Stimulated activated CD8-positive, alpha-beta memory T cell treated with anti-CD3 and anti-CD28 coated beads, Interleukin-7, amount 100 ng/mL, for 48 hours (primary cell): ENCODE results near the gene BPTF.
"Not testable (repeated sequence)": the region's sequence is repeated elsewhere in the genome, so short reads cannot be mapped to it uniquely, and the experiment has no call there.

Source experiments
- DNase-seq, 2 donors: peaks; one replicate each; pipeline ENCODE4 v3.0.0-alpha.2; 2020; ENCODE audit warnings: low read depth in 1 of 2; ENCODE audit errors: extremely low read depth in 1 of 2

Gene BPTF

DNA sequence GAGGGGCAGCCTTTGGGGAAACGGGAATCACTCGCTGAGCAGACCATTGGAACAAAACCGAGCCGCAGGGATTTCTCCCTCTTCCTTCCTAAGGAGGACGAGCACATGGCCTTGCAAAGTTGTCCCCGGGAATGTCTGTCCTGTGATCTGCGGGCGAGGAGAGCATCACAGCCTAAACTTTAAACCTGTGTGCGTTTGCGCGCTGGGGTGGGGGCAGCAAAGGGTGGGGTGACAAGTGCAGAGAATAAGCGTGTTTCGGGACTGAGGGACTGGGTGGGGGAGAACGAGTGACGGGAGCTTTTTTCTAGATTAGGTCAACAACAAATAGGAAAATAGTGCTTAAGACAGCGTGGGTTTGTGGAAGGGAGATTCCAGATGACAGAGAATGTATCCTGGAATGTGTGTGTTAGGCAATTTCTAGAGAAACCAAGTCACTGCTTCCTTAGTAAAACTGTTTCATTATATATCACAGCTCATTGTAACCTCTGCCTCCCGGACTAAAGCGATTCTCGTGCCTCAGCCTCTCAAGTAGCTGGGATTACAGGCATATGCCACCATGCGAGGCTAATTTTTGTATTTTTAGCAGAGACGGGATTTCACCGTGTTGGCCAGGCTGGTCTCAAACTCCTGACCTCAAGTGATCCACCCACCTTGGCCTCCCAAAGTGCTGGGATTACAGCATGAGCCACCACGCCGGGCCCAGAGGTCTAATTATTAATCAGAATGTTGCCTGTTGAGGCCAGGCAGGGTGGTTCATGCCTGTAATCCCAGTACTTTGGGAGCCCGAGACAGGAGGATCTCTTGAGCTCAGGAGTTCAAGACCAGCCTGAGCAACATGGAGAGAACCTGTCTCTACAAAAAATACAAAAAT lies 171.2 kb downstream of the BPTF start, which contains the start of gene C17orf58:
C17orf58 (minus strand) TSS at position 169 of the 871 bp plus-strand sequence. CDS start 271 bp downstream, outside the sequence.
- peak in 1 of 2 donors; percentile 20 for DNase-seq

GRCh38 chr17:67998466-67998865 lies 173.2 kb downstream of the BPTF start:
- no peak for DNase-seq

DNA sequence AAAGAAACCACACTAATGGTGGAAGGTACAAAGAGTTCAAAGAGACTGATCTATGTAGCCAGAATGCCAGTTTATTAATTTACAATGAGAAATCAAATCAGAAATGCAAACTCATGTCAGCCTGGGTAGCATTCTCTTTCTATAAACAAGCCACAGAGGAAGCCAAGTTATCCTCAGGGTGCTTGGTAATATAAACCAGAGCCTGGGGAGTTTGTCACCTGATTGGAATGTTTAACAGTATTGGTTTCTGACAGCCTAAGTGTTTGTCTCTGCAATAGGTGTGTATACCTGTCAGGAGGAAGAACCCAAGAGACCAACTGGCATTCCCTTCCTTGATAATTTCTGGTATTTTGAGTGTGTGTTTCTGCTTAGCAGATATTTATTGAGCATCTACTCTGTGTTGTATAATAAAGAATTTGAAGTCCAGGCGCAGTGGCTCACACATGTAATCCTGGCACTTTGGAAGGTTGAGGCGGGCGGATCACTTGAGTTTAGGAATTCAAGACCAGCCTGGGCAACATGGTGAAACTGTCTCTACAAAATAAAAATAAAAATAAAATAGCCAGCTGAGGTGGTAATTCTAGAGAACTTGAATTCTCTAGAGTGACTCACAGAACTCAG lies 174.1 kb downstream of the BPTF start:
- DNase-seq: no peak

- no peak for DNase-seq
Measured at GRCh38 chr17:68004201-68004600, 178.9 kb downstream of the BPTF start.

DNA sequence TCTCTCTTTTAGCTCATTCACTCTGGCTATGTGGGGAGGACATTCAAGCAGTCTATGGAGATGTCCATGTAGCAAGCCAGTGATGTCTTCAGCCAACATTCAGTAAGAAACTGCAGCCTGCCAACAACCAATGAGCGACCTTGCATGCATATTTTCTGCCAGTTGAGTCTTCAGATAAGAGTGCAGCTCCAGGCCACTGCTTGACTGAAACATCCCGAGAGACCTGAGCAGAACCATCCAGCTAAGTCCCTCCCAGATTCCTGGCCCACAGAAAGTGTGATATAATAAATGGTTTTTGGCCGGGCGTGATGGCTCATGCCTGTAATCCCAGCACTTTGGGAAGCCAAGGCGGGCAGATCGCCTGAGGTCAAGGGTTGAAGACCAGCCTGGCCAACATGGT lies 181.5 kb downstream of the BPTF start:
- DNase-seq: no peak

DNA sequence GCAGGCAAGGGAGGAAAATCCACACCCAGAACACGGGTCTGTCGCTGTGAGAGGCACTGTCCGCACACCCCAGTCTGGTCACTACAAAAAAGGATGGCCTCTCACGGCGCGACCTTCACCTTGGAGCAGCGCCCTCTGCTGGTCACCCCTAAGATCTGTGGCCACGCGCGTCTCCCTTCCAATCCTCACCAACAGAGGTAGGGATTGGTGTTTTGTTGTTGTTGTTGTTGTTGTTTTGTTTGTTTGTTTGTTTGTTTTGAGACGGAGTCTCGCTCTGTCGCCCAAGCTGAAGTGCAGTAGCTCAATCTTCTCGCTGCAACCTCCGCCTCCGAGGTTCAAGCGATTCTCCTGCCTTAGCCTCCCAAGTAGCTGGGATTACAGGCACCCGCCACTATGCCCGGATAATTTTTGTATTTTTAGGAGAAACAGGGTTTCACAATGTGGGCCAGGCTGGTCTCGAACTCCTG lies 185.9 kb downstream of the BPTF start:
- peak in 1 of 2 donors; percentile 42 for DNase-seq

GRCh38 chr17:68013385-68013784 lies 188.1 kb downstream of the BPTF start:
- DNase-seq: no peak

DNA sequence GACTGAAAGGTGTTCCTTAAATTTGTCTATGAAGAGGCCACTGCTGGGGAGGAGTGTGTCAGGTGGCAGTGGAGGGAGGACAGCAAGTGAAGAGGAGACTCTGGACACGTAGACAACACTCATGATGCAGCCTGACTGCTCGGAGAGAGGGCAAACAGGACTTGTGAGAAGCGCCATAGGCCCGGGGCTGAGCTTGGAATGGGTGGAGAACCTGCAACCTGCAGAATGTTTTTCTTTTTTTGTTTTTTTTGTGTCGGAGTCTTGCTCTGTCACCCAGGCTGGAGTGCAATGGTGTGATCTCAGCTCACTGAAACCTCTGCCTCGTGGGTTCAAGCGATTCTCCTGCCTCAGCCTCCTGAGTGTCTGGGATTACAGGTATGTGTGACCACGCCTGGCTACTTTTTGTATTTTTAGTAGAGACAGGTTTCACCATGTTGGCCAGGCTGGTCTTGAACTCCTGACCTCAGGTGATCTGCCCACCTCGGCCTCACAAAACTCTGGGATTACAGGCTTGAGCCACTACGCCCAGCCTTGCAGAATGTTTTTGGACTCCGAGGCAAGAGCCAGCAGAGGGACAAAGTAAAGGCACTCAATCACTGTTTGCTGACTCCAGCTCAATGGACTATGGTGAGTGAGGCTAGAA lies 189.9 kb downstream of the BPTF start:
- DNase-seq: no peak

GRCh38 chr17:68016838-68017237 lies 191.5 kb downstream of the BPTF start:
- DNase-seq: no peak

- DNase-seq: not testable (repeated sequence)
Measured at GRCh38 chr17:68018493-68018892, 193.2 kb downstream of the BPTF start.

DNA sequence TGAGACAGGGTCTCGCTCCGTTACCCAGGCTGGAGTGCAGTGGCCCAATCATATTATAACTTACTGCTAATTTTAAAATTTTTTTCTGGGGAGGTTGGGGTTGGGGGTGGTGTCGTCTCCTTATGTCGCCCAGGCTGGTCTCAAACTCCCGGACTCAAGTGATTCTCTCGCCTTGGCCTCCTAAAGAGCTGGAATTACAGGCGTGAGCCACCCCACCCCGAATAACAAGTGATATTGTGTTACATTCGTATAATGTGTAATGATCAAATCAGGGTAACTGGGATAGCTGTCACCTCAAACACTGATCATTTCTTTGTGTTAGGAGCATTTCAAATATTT lies 194.0 kb downstream of the BPTF start:
- no peak for DNase-seq

DNA sequence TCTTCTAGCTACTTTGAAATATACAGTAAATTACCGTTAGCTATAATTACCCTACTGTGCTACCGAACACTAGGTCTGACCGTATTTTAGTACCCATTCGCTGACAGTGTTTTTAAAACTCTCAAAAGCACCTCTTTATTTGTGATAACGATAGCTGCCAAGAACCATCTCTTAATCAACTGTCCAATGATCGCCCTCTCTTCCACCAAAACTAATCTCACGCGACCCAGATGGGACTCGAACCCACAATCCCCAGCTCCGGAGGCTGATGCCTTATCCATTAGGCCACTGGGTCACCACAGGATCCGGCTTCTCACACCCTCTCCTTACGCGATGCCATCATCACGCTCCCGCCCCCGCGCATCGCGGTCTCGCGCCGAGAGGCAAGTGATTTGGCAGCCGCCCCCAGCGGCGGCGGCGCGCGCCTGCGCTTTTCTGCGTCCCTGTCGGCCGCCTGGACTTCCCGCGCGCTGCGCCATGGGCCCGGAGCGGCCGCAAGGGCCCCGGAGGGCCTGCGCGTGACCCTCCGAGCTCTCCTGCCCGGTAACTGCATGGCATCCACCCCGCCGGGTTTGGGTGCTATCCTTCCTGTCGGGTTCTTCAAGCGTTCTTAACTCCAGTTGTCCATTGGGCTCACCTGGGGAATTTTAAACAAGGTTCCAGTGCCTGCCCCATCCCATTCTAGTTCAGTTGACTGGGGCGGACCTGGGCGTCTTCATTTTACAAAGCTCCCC lies 194.5 kb downstream of the BPTF start:
- DNase-seq: peak; percentile 93 to 99

DNA sequence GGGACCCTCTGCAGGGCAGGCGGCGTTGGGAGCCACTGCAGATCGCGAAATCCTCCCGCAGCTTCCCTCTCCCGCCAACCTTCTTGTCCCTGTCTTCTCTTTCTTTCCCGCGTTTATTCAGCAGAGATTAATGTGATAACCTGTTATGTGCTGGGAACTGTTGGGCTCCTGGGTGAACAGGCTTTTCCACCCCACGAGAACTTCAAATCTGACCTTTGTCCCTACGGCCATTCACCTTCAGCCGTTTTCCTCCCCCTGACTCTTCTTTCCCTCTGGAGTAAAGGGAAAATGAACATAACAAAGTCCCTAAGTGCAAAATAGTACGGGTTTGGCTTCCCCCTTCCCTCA lies 195.1 kb downstream of the BPTF start:
- no peak for DNase-seq

- not testable (repeated sequence) for DNase-seq
Measured at GRCh38 chr17:68020791-68021190, 195.5 kb downstream of the BPTF start.

DNA sequence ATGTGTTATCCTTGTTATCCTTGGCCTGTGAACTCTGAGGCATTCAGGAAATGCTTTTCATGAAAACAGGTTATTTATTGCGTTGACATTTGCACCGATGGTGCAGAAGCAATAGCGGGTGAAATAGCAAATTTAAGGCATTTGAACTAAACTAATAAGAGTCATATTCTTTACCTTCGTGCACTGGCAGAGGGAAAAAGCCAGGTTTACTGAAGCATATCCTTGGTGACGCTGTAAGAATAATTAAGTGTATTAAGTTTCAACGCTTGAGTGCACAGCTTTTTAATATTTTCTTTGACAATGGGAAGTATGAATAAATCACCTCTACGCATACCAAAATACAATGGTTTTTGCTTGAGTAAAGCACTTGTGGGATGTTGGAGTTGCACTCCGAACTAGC lies 196.7 kb downstream of the BPTF start:
- DNase-seq: no peak

DNA sequence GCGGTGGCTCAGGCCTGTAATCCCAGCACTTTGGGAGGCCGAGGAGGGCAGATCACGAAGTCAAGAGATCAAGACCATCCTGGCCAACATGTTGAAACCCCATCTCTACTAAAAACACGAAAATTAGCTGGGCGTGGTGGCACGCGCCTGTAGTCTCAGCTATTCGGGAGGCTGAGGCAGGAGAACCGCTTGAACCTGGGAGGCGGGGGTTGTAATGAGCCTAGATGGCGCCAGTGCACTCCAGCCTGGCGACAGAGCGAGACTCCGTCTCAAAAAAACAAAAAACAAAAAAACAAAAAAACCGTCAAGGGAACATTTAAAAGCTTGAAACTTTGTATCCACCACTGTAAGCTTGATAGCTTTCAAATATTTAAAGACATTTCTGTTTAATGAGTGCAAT lies 197.2 kb downstream of the BPTF start:
- not testable (repeated sequence) for DNase-seq

DNA sequence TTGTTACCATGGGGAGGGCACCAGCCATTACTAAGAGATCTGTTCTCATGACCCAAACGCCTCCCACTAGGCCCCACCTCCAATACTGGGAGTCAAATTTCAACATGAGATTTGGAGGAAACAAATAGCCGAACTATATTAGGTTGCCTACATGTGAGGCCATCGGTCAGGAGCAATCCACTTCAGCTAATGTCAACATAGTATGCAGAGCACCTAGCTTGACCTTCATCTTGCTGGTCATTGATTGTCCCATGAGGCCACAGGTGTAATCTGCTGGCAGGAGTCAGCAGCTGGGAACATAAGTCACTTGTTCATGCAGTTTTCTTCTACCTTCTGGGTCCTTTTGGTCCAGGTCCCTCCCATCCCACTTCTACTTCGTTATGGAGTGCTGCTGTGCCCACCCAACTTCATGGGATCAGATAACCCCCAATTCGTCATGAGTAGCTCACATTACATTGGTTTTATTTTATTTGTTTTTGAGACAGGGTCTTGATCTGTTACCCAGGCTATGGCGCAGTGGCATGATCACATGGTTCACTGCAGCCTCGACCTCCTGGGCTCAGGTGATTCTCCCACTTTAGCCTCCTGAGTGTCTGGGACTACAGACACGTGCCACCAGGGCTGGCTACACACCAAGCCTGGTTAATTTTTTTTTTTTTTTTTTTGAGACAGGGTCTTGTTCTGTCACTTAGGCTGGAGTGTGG lies 204.4 kb downstream of the BPTF start:
- no peak for DNase-seq
